Stimulated activated CD8-positive, alpha-beta memory T cell treated with anti-CD3 and anti-CD28 coated beads, Interleukin-2, amount 100 ng/mL, for 48 hours (primary cell): ENCODE measurements around the gene EWSR1.
"Not testable (repeated sequence)": the region's sequence is repeated elsewhere in the genome, so short reads cannot be mapped to it uniquely, and the experiment has no call there.

Experiments used
- DNase-seq, 2 donors: peaks; one replicate each; pipeline ENCODE4 v3.0.0-alpha.2; 2020; ENCODE audit warnings: low read depth in 2 of 2

EWSR1 gene

DNA sequence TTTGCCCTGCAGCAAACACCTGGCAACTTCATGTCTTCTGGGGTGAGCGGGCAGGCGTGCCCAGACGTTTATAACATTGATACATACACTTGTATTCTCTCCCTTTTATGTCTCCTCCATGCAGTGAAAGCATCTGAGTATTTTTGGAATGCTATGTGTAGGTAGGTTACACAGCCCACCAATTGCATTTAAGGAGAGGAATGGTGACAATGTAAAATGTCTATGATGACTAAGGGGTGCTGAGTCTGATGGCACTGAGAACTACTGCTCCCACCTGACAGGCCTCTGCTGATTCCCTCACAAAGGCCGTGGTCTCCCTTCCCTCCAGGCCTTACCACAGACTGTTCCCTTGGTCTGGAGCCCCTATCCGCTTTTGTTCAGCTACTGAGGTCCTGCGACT, 70.3 kb downstream of the EWSR1 start:
- DNase-seq = no peak

DNA sequence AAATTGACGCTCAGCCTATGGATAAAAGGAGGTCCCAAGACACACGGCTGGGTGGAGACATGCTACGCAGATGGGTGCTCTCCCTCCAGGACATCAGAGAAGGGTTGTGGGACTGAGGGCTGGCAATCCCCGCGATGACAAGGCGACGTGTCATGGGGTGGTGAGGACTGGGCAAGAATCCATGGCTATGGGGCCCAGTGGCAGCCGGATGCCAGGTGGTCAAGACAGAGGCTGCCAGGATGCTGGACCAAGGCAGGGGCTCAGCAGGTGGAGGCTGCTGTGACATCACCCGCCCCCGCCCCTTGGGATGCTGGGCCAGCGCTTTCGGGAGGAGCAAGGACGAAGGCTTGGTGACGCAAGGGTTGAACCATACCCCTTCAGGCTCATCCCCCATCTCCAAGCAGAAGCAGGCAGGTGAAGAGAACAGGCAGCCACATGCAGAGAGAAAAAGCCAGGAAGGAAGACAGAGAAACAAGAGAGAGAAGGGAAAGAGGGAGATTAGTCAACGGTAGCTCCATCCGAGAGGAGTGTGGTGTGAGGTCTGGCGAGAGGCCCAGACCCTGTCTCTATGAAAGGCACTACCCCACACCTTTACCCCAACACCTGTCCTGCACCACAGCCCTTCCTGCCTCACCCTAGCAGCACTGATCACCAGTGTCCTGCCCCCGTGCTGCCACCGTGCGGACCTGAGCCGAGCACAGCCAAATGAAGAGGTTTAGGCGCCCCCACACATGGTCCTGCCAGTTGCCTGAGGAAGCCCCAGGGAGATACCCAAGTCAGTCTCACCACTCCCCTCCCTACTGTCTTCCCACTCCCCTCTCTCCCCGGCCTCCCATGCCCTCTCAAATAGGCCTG, 71.5 kb downstream of the EWSR1 start:
- DNase-seq = no peak

DNA sequence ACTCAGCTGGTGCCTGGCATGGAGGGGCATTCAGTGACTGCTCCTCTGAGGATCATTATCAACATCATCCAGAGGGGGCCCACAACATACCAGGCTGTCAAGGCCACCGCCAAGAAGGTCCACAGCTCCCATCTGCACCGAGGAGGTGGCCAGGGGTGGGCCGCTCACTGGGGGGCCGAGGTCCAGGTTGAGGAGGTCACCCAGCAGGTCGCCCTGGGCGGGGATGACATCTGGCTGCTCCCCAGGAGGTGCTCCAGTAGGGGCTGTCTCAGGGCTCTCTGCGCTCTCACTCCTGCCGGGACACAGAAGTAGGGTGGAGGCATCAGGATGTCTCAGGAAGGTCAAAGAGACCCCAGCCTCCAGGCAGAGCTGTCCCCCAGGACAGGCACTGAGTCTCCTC, 72.5 kb downstream of the EWSR1 start:
- no peak for DNase-seq

DNA sequence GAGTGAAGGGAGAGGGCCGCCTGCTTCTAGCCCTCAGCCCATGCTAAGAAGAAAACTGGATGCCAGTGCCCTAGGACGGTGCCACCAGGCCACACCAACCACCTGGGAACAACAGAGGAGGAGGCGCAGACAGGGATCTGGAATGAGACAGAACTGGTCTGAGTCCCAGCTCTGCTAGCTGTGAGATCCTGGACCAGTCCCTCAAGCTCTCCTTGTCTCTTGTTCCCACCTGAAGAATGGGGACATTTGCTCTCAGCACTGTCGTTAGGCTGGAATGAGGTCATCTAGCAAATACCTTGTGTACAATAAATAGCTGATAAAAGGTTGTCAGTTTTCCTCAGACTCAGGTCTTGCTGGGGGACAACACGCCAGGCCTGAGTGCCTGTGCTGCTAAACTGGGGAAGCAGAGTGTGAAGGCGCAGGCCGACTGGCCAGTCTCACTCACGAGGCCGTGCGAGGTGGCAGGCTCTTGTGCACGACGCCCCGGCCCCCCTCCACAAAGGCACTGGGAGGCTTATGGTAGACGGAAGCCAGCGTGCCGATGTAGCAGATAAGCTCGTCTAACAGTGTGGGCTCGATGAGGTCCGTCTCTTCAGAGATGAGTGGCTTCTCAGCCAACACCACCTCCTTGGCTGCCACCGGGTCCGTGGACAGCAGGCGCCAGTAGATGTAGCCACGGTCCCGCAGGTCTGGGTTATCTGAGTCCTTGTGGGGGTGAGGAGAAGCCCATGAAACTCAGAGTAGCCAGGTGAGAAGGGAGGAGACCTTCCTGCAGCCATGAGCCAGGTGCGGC, 73.2 kb downstream of the EWSR1 start:
- no peak for DNase-seq

DNA sequence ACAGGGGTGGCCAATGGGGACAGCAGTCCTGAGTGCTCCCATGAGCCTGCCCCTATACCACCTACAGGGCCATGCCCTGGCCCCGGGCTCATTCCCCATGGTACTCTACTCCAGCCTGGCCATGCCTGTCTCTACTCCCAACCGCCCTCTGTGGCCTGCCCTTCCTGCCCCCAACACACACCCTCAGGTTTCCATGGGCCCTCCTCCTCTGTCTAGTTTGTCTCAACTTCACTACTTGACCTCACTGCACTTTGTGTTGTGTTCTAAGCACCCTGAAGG, 73.7 kb downstream of the EWSR1 start:
- DNase-seq = no peak

DNA sequence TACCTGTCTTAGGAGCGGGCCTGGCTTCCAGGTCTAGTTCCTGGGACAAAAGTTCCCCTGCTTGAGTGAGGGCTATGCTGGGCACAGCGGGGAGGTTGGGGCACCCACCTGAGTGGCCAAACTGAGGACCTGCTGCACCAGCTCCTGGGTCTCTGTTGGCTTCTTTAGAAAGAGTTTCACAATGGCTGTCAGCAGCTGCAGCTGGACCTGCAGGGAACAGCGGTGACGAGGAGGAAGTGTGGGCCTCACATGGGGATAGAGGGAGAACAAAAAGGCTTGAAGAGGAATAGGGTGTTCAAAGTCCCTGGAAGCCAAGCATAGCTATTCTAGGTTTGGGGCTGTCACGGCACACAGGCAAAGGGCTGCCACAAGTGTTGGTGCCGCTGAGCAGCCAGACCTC, 74.1 kb downstream of the EWSR1 start:
- DNase-seq = no peak

DNA sequence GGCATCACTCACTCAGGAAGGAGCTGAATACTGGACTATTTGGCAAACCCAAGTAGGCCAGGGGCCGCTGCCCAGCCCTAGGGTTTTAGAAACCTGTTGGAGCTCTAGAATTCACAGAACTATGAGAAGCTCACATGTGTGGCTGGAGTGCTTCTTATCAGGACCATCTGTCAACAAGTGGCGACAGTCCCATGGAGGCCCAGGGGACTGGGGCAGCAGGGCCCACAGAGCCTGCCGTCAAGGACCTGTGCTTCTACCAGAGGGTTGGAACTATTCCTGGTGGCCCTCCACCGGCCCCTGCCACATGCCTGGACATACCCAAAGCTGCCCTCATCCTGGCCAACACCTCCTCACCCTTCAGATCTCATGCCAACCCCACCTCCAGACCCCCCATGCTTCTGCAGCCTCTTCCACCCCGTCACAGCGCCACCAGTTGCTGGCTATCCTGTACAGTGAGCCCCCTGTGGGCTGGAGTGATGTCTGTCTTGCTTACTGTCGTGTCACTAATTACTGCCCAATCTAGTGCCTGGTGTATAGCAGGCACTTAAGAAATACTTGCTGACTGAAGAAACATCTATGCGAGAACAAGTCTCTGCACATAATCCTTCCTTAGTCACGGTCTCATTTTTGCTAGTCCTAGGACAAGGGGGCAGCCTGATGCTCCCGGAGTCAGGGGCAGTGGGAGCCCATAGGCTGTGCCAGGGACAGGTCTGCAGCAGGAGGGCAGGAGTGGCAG, 74.7 kb downstream of the EWSR1 start:
- no peak for DNase-seq

DNA sequence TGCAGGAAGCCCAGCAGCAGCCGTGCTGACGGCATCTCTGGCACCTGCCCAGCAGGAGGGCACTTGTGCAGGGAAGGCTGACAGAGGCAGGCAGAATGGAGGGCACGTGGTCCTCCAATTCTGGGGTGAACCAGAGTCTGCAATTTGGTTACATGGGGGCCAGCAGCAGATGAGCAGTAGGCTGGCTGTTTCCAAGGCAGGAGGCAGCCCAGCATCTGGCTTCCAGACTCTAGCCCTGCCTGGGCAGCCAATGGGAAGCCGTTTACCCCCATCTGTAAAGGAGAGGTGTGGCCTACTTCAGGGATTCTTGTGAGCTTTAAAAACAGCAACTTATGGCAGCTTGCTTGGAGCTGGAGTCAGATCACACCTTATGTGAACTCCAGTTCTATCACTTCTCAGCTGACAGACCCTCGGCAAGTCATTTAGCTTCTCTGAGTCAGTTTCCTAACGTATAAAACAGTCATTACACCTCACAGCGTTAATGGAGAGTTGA, 75.3 kb downstream of the EWSR1 start:
- DNase-seq = no peak

DNA sequence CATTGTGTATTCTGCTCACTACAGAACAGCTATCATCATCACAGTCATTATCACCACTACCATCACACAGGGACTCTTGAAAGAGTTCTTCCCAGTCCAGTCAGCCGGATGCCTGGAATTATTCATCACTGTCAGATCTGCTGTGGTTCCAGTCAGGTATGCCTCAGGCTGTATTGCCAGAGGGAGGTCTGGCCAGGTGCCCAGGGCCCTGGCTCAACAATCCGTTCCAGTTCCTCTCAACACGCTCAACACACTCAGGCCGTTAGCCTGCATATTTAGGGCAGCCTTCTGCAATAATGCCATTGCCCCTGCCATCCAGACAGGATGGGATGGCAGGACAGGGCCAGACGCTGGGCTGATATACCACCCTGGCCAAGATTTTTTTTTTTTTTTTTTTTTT, 76.1 kb downstream of the EWSR1 start:
- no peak for DNase-seq

DNA sequence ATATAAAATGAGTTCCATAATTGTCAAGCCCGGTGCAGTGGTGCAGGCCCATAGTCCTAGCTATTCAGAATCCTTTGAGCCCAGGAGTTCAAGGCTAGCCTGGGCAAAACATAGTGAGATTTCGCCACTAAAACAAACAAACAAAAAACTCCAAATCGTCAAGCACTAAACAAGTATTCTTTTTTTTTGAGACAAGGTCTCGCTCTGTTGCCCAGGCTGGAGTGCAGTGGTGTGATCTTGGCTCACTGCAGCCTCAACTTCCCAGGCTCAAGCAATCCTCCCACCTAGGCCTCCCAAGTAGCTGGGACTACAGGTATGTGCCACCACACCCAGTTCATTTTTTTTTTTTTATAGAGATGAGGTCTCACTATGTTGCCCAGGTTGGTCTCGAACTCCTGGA, 76.8 kb downstream of the EWSR1 start:
- DNase-seq = not testable (repeated sequence)

DNA sequence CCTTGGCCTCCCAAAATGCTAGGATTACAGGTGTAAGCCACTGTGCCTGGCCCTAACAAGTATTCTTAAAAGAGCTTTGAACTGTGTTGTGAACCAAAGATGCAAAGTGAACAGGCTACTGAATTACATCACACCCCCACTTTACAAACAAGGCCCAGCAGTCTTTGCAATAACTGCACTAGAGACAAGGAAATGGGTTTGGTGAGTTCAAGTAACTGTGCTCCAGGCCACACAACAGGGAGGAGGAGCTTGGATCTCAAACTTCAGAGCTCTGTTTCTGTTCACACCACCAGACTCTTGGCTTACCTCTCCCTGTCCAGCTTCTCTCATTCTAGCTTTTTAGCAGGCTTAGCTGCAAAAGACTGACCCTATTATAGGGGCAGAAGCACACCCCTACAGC, 77.9 kb downstream of the EWSR1 start:
- DNase-seq = no peak

DNA sequence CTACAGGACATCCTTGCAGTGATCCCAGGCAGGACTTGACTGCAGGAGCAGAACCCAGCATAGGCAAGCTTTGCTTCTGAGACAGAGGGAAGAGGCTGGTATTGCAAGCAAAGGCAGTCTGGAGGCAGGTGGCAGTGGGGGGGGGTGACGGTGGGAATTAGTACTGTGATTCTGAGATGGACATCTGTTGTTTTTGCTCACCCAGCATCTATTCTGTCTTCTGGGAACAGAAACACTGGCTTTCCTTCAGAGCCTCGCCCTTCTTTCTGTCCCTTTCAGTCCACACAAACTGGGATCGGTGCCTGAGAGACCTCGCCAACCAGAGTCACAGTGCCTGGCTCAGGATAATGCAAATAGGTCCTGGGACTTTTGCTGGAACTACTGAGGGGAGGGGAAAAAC, 78.6 kb downstream of the EWSR1 start:
- DNase-seq = no peak

DNA sequence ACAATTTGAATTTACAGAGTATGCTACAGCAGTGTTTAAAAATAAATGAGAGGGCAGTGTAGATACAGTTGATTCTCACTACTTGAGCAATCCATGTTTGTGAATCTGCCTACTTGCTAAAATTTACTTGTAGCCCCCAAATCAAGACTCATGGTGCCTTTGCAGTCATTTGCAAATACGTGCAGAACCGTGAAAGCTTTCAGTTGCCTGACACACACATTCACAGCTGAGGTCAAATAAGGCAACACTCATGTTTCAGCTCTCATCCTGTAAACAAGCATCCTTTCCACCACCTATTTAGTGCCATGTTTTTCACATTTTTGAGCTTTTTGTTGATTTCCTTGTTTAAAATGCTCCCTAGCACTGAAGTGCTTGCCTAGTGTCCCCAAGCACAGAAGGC, 80.0 kb downstream of the EWSR1 start:
- DNase-seq = no peak

DNA sequence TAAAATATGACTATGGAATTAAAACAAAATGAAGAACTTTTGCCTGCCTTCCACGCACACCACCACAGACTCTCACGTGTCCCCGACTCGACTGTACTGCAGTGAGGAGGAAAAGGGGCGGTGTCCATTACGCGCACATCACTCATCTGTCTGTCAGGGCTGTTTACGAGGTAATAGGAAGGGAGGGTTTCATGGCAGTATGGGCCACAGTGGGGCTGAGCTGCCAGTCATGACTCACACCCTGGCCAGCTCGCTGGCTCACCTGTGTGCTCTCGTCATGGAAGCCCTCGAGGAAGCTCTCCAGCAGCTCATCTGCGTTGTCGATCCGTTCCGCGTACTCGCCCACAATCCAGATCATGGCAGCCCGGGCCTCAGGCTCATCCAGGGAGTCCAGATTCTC, 80.9 kb downstream of the EWSR1 start:
- DNase-seq = no peak
